BLaER1 (cell line): Measurements from ENCODE around the gene TTC34.
A peak's percentile ranks its signal among the peaks of the same experiment; 100 is the strongest.

Source experiments
- H3K27ac ChIP-seq: shearing (Covaris generic); formaldehyde crosslinking; 2 replicates; pipeline ENCODE4 v1.8.1; 2022
- H3K27me3 ChIP-seq: shearing (Covaris generic); formaldehyde crosslinking; 2 replicates; pipeline ENCODE4 v1.8.1; 2022
- H3K36me3 ChIP-seq: shearing (Covaris generic); formaldehyde crosslinking; 2 replicates; pipeline ENCODE4 v1.8.1; 2022
- H3K4me1 ChIP-seq: shearing (Covaris generic); formaldehyde crosslinking; 2 replicates; pipeline ENCODE4 v1.8.1; 2022
- H3K4me2 ChIP-seq: shearing (Covaris generic); formaldehyde crosslinking; 2 replicates; pipeline ENCODE4 v1.8.1; 2022
- H3K4me3 ChIP-seq: shearing (Covaris generic); formaldehyde crosslinking; 2 replicates; pipeline ENCODE4 v1.8.1; 2022
- H3K9ac ChIP-seq: shearing (Covaris generic); formaldehyde crosslinking; 2 replicates; pipeline ENCODE4 v1.8.1; 2022
- H3K9me3 ChIP-seq: shearing (Covaris generic); formaldehyde crosslinking; 2 replicates; pipeline ENCODE4 v1.8.1; 2022
- H4K20me1 ChIP-seq: shearing (Covaris generic); formaldehyde crosslinking; 2 replicates; pipeline ENCODE4 v1.8.1; 2022
- Cebpa-rat ChIP-seq: shearing (Covaris generic); IDR thresholded peaks from 2 replicates; pipeline ENCODE4 v1.8.1; 2022

TTC34 gene

GRCh38 chr1:2604156-2604843 is 197.2 kb downstream of the TTC34 start:
- 0 out of 2 replicates have a peak overlapping the region, but pooled peaks have one; percentile 2 for H3K27ac ChIP-seq
- H3K9me3 ChIP-seq: no peaks in the 10 kb centered on the region
- peaks cover 61% of the 10 kb centered on the region for H3K4me1 ChIP-seq
- no peaks in the 10 kb centered on the region for H3K36me3 ChIP-seq
- H3K27me3 ChIP-seq: peaks cover 32% of the 10 kb centered on the region
- peak overlapping the region; percentile 91 for H3K4me2 ChIP-seq
- no peak overlapping the region for H3K9ac ChIP-seq
- H3K4me3 ChIP-seq: no peak overlapping the region
- no peaks in the 10 kb centered on the region for H4K20me1 ChIP-seq
- no peak for TF ChIP-seq Cebpa-rat

GRCh38 chr1:2603521-2604155 is 197.9 kb downstream of the TTC34 start:
- Histone ChIP-seq H3K27me3 (peaks cover 35% of the 10 kb centered on the region), H3K9me3 (peaks cover 4% of the 10 kb centered on the region), H3K4me2 (peak overlapping the region; percentile 91), H4K20me1 (no peaks in the 10 kb centered on the region), H3K27ac (no peak overlapping the region), H3K9ac (0 out of 2 replicates have a peak overlapping the region, but pooled peaks have one; percentile 16), H3K4me3 (no peak overlapping the region), H3K36me3 (no peaks in the 10 kb centered on the region), H3K4me1 (peaks cover 58% of the 10 kb centered on the region)
- TF ChIP-seq Cebpa-rat: no peak

- Histone ChIP-seq H3K27me3 (peaks cover 41% of the 10 kb centered on the region), H3K9ac (0 out of 2 replicates have a peak overlapping the region, but pooled peaks have one; percentile 16)
- no peak for TF ChIP-seq Cebpa-rat
These were observed 198.5 kb downstream of the TTC34 start for GRCh38 chr1:2602866-2603520.

GRCh38 chr1:2602311-2602835 is 199.1 kb downstream of the TTC34 start:
- Histone ChIP-seq H3K4me1 (peaks cover 70% of the 10 kb centered on the region), H4K20me1 (peaks cover 9% of the 10 kb centered on the region), H3K27ac (no peak overlapping the region), H3K36me3 (no peaks in the 10 kb centered on the region), H3K4me3 (no peak overlapping the region), H3K27me3 (peaks cover 47% of the 10 kb centered on the region), H3K9ac (no peak overlapping the region), H3K4me2 (peak overlapping the region; percentile 91), H3K9me3 (peaks cover 5% of the 10 kb centered on the region)
- no peak for TF ChIP-seq Cebpa-rat

More at GRCh38 chr1:2602866-2603520, 198.5 kb downstream of the TTC34 start:
- Histone ChIP-seq H3K36me3 (no peaks in the 10 kb centered on the region), H3K4me3 (no peak overlapping the region), H3K4me2 (peak overlapping the region; percentile 91), H3K9me3 (peaks cover 5% of the 10 kb centered on the region), H3K4me1 (peaks cover 64% of the 10 kb centered on the region), H4K20me1 (peaks cover 3% of the 10 kb centered on the region), H3K27ac (no peak overlapping the region)

- H3K27ac ChIP-seq: no peak overlapping the region
- TF ChIP-seq Cebpa-rat: no peak
- H3K27me3 ChIP-seq: peaks cover 52% of the 10 kb centered on the region
- H3K4me1 ChIP-seq: peaks cover 72% of the 10 kb centered on the region
- H3K9me3 ChIP-seq: peaks cover 5% of the 10 kb centered on the region
- H3K4me3 ChIP-seq: no peak overlapping the region
- no peak overlapping the region for H3K9ac ChIP-seq
- no peak overlapping the region for H3K4me2 ChIP-seq
- H3K36me3 ChIP-seq: no peaks in the 10 kb centered on the region
- peaks cover 15% of the 10 kb centered on the region for H4K20me1 ChIP-seq
These were observed 199.7 kb downstream of the TTC34 start for GRCh38 chr1:2601721-2602303.

GRCh38 chr1:2598329-2598931 is 203.1 kb downstream of the TTC34 start:
- H3K36me3 ChIP-seq: no peaks in the 10 kb centered on the region
- H3K27ac ChIP-seq: no peak overlapping the region
- H3K9ac ChIP-seq: no peak overlapping the region
- peak overlapping the region; percentile 84 for H3K4me2 ChIP-seq
- peaks cover 5% of the 10 kb centered on the region for H3K9me3 ChIP-seq
- peaks cover 20% of the 10 kb centered on the region for H4K20me1 ChIP-seq
- 0 out of 2 replicates have a peak overlapping the region, but pooled peaks have one; percentile 16 for H3K4me3 ChIP-seq
- peaks cover 64% of the 10 kb centered on the region for H3K4me1 ChIP-seq
- H3K27me3 ChIP-seq: peaks cover 61% of the 10 kb centered on the region
- TF ChIP-seq Cebpa-rat: no peak

- H3K9ac ChIP-seq: no peak overlapping the region
- peaks cover 5% of the 10 kb centered on the region for H3K9me3 ChIP-seq
- no peaks in the 10 kb centered on the region for H3K36me3 ChIP-seq
- H3K27ac ChIP-seq: no peak overlapping the region
- H4K20me1 ChIP-seq: peaks cover 20% of the 10 kb centered on the region
- peak overlapping the region; percentile 16; the same call in 1 of the 2 replicates for H3K4me3 ChIP-seq
- H3K4me2 ChIP-seq: peak overlapping the region; percentile 84
- TF ChIP-seq Cebpa-rat: no peak
- H3K27me3 ChIP-seq: peaks cover 55% of the 10 kb centered on the region
- H3K4me1 ChIP-seq: peaks cover 64% of the 10 kb centered on the region
These were observed 203.8 kb downstream of the TTC34 start for GRCh38 chr1:2597441-2598328.

GRCh38 chr1:2596530-2597333 is 204.8 kb downstream of the TTC34 start:
- H3K27me3 ChIP-seq: peaks cover 45% of the 10 kb centered on the region
- H3K9me3 ChIP-seq: peaks cover 5% of the 10 kb centered on the region
- H3K27ac ChIP-seq: no peak overlapping the region
- TF ChIP-seq Cebpa-rat: no peak
- H3K4me1 ChIP-seq: peaks cover 60% of the 10 kb centered on the region
- peak overlapping the region; percentile 84 for H3K4me2 ChIP-seq
- no peak overlapping the region for H3K9ac ChIP-seq
- peaks cover 20% of the 10 kb centered on the region for H4K20me1 ChIP-seq
- H3K4me3 ChIP-seq: peak overlapping the region; percentile 16; the same call in 1 of the 2 replicates
- H3K36me3 ChIP-seq: no peaks in the 10 kb centered on the region
